DOHH2 (cell line): ENCODE results near the gene CDC42BPA.

Experiments
- CTCF ChIP-seq: fragments of 200-600 bp; sonication (generic); IDR thresholded peaks from one replicate; pipeline ENCODE4 v1.5.1; 2014; ENCODE audit warnings: antibody characterized with exemption, mild to moderate bottlenecking, low read depth, low read length; ENCODE audit not compliant: poor library complexity, severe bottlenecking
- EZH2phosphoT487 ChIP-seq: fragments of 200-600 bp; sonication (generic); IDR thresholded peaks from 2 replicates; pipeline ENCODE4 v1.6.1; 2017; ENCODE audit warnings: borderline replicate concordance, mild to moderate bottlenecking, antibody characterized with exemption, low read length, moderate library complexity, mixed read lengths

- TF ChIP-seq CTCF (no peak), EZH2phosphoT487 (no peak)
Measured at GRCh38 chr1:227325156-227325555, 6.9 kb upstream of the CDC42BPA start.
